ENCODE data around the gene TNFAIP8L2. TPM values are rescaled to one million over a fixed set of nuclear protein-coding genes. Genes with fewer than 3 reads are reported as not detected.

Gene TNFAIP8L2
- total RNA-seq, 1 donor from 2014 or later = 17.8 TPM

- Histone ChIP-seq H3K27ac (peak overlapping the region; percentile 85), H3K4me1 (peaks cover 26% of the 10 kb centered on the region), H3K27me3 (ENCODE audit: low read depth) (no peaks in the 10 kb centered on the region), H3K9me3 (no peaks in the 10 kb centered on the region), H3K36me3 (peaks cover 50% of the 10 kb centered on the region), H3K4me3 (peak overlapping the region; percentile 86)
- intact Hi-C loops (cut with DNase I) = no loop called here
- TF ChIP-seq, protein P1, sequence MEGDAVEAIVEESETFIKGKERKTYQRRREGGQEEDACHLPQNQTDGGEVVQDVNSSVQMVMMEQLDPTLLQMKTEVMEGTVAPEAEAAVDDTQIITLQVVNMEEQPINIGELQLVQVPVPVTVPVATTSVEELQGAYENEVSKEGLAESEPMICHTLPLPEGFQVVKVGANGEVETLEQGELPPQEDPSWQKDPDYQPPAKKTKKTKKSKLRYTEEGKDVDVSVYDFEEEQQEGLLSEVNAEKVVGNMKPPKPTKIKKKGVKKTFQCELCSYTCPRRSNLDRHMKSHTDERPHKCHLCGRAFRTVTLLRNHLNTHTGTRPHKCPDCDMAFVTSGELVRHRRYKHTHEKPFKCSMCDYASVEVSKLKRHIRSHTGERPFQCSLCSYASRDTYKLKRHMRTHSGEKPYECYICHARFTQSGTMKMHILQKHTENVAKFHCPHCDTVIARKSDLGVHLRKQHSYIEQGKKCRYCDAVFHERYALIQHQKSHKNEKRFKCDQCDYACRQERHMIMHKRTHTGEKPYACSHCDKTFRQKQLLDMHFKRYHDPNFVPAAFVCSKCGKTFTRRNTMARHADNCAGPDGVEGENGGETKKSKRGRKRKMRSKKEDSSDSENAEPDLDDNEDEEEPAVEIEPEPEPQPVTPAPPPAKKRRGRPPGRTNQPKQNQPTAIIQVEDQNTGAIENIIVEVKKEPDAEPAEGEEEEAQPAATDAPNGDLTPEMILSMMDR (IDR thresholded peaks at IDR 0.05) = no peak
- ATAC-seq (peak in 1 of 2 donors; percentile 2), DNase-seq (no peak)
Observed at GRCh38 chr1:151166505-151166956, 10.1 kb downstream of the TNFAIP8L2 start.

- Histone ChIP-seq H3K27ac (no peak overlapping the region), H3K4me1 (peaks cover 26% of the 10 kb centered on the region), H3K27me3 (ENCODE audit: low read depth) (no peaks in the 10 kb centered on the region), H3K36me3 (peaks cover 44% of the 10 kb centered on the region), H3K9me3 (no peaks in the 10 kb centered on the region), H3K4me3 (peak overlapping the region; percentile 86)
- intact Hi-C loops (cut with DNase I) = no loop called here
- no peak for ATAC-seq
- TF ChIP-seq, protein P1 (IDR thresholded peaks at IDR 0.05) = no peak
- DNase-seq = no peak
Observed at GRCh38 chr1:151167116-151167515, 10.7 kb downstream of the TNFAIP8L2 start.

DNA sequence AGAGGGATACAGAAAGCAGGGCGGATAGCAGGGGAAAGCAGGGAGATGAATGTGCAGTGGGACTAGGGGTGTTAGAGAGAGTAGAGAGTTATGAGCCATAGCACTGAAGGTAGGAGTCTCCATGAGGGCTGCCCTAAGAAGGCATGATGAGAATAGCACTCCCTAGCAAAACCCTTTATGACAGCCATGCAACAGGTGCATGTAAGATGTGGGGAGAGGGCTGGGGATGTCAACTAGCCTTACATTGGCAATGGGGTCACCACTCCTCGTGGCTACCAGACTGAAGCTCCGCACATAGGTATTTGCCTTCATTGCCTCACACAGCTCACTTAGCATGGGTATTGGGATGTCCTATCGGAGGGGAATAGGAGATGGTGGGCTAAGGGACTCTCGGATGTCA is 14.7 kb downstream of the TNFAIP8L2 start:
- TF ChIP-seq, protein P1 (IDR thresholded peaks at IDR 0.05) = no peak
- H3K36me3 ChIP-seq = peaks cover 66% of the 10 kb centered on the region
- no peak overlapping the region for H3K4me3 ChIP-seq
- no peaks in the 10 kb centered on the region for H3K27me3 ChIP-seq (ENCODE audit: low read depth)
- H3K9me3 ChIP-seq = no peaks in the 10 kb centered on the region
- peaks cover 9% of the 10 kb centered on the region for H3K4me1 ChIP-seq
- no peak overlapping the region for H3K27ac ChIP-seq
- intact Hi-C loops (cut with DNase I) = no loop called here
- no peak for ATAC-seq
- DNase-seq = no peak

DNA sequence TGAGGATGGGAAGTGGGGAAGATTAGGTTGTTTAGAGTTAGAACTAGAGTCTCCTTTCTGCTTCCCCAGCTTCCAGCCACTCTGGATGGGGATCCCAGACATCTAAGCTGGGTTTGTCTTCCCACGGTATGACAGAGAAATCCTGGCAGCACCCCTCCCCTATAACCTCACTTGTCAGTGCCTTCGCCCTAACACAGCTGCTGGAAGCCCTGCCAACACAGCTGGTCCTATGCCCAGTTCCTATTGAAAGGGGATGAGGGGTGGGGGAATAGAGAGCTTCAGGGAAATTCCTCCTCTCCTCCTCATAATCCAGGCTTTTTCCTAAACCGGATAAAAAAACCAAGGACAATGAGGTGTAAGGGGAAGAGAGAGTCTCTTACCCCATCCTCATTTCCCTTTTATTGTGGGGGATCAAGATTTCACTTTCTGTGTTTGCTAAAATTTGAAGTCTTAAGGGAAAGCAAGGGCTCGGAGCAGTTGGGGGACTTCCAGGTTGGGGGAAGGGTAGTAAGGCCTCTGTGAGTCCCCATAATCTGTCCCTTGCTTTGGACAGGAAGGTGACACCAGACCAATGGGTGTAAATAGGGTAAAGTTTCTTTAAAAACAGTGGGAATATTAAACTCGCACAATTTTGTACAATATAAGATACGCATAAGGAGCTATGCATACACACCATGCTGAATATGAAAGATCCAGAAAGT is 18.7 kb downstream of the TNFAIP8L2 start:
- intact Hi-C loops (cut with DNase I) = no loop called here
- Histone ChIP-seq H3K36me3 (peaks cover 73% of the 10 kb centered on the region), H3K27ac (no peak overlapping the region), H3K27me3 (ENCODE audit: low read depth) (no peaks in the 10 kb centered on the region), H3K4me1 (no peaks in the 10 kb centered on the region), H3K4me3 (no peak overlapping the region), H3K9me3 (no peaks in the 10 kb centered on the region)
- TF ChIP-seq, protein P1 (IDR thresholded peaks at IDR 0.05) = no peak
- DNase-seq (no peak), ATAC-seq (no peak)

DNA sequence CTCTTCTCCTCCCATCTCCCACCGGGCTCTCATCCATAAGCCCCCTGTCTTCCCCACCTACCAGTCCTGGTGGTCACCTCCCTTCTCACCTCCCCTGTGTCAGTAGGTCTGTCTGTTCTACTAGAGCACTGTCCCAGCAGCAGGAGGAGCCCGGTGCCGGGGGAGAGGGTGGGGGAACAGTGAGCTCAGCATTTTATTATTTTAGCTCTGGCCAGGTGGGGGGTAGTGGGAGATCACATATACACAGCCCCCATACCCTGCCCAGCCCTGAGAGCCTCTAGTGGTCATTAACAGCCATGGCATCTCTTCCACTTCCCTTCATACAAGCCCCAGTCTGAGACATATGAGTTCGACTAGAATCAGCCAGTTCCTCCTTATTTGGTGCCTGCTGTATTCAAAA is 19.4 kb downstream of the TNFAIP8L2 start, which contains the start of gene TMOD4:
Gene TMOD4 (minus strand): TSS at position 119 of the 400 bp plus-strand sequence. CDS start 1,106 bp downstream, outside the sequence.
- intact Hi-C loops (cut with DNase I) = no loop called here
- no peak within 1 kb of the TSS for H3K4me3 ChIP-seq
- H3K27me3 ChIP-seq (ENCODE audit: low read depth) = no peaks in the 10 kb centered on the region
- TF ChIP-seq, protein P1 (IDR thresholded peaks at IDR 0.05) = peak; percentile 39
- peaks cover 73% of the 10 kb centered on the region for H3K36me3 ChIP-seq
- no peak within 1 kb of the TSS for H3K27ac ChIP-seq
- ATAC-seq (peak; percentile 29 to 56), DNase-seq (no peak)
- H3K4me1 ChIP-seq = no peaks in the 10 kb centered on the region
- no peaks in the 10 kb centered on the region for H3K9me3 ChIP-seq

Data from lower lobe of right lung (tissue), 2 donors.